22Rv1 (cell line): ENCODE data around the gene GSK3A.

Experiments
- ZFX ChIP-seq: fragments of 450-650 bp; IDR thresholded peaks from 2 replicates; pipeline ENCODE4 v1.6.1; 2017; ENCODE audit warnings: antibody characterized with exemption, borderline replicate concordance
- TF ChIP-seq, protein P1 (sequence below): fragments of 450-650 bp; IDR thresholded peaks from 2 replicates; pipeline ENCODE4 v1.5.1; 2017; ENCODE audit warnings: mild to moderate bottlenecking

DNA sequence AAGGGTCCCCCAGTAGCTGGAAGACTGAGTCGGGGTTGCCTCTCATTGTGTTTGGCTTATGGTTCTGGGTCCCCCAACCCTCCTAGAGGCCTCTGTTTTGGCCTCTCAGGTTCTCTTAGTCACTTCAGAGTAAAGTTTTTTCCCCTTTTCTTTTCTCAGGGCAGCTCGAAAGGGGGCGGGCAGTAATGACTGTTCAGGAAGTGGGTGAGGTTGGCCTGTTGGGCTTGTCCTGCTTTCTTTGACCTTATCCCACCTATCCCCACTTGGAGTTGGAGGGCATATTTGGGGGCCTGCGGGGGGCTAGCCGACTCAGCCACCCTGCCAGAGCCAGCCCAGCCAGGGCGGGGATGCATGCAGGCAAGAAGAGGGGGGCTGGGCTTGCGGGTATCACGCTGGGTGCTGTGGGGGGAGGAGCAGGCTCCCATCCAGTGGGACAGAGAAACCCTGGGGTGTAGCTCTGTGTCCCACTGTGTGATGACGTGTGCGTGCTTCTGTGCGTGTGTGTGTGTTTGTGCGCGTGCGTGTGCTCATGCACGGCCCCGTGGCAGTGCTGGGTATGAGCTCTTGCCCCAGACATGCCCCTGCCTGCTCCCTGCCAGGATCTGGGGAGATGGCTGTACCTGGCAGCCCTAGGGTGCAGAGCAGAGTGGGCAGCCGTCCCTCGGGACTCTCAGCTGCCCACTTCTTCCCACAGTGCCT lies 28.1 kb upstream of the GSK3A start:
- TF ChIP-seq, protein P1, sequence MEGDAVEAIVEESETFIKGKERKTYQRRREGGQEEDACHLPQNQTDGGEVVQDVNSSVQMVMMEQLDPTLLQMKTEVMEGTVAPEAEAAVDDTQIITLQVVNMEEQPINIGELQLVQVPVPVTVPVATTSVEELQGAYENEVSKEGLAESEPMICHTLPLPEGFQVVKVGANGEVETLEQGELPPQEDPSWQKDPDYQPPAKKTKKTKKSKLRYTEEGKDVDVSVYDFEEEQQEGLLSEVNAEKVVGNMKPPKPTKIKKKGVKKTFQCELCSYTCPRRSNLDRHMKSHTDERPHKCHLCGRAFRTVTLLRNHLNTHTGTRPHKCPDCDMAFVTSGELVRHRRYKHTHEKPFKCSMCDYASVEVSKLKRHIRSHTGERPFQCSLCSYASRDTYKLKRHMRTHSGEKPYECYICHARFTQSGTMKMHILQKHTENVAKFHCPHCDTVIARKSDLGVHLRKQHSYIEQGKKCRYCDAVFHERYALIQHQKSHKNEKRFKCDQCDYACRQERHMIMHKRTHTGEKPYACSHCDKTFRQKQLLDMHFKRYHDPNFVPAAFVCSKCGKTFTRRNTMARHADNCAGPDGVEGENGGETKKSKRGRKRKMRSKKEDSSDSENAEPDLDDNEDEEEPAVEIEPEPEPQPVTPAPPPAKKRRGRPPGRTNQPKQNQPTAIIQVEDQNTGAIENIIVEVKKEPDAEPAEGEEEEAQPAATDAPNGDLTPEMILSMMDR, result no peak
- no peak for TF ChIP-seq ZFX
